MCF 10A (cell line): ENCODE measurements around the gene CYFIP2. TPM values are rescaled to one million over a fixed set of nuclear protein-coding genes. Genes with fewer than 3 reads are reported as not detected.

Experiments
- BruUV-seq: library from RNA; stranded (reverse); fragments of 400-500 nt; replicated peaks from 2 replicates; lab custom pipeline; 2021; lab: Mats Ljungman, UMichigan
- CTCF ChIA-PET: fragments of 300-600 bp; sonication (Branson Sonifier 250); formaldehyde crosslinking; extraction: SDS; loops from one replicate; lab custom pipeline; 2021; ENCODE audit warnings: antibody characterized with exemption, inconsistent platforms; lab: Yijun Ruan, JAX
- POLR2A ChIA-PET: fragments of 300-600, 350-650 bp; sonication (Branson Sonifier 250); formaldehyde crosslinking; extraction: SDS; loops from one replicate; lab custom pipeline; 2020; ENCODE audit warnings: antibody characterized with exemption, inconsistent platforms; lab: Yijun Ruan, JAX
- DNase-seq: peaks from one replicate; pipeline ENCODE4 v3.0.0-alpha.2; 2018; ENCODE audit not compliant: unreplicated experiment
- H3K27ac Mint-ChIP-seq: one replicate; pipeline ENCODE4 v1.8.0; 2022; ENCODE audit warnings: mild to moderate bottlenecking, low read depth, mixed read lengths; ENCODE audit not compliant: unreplicated experiment
- H3K27me3 Mint-ChIP-seq: one replicate; pipeline ENCODE4 v1.8.0; 2022; ENCODE audit warnings: mixed read lengths; ENCODE audit not compliant: insufficient read depth, unreplicated experiment
- H3K36me3 Mint-ChIP-seq: one replicate; pipeline ENCODE4 v1.8.0; 2022; ENCODE audit warnings: mild to moderate bottlenecking, moderate library complexity, mixed read lengths; ENCODE audit not compliant: insufficient read depth, unreplicated experiment
- H3K4me1 Mint-ChIP-seq: one replicate; pipeline ENCODE4 v1.8.0; 2022; ENCODE audit warnings: mixed read lengths; ENCODE audit not compliant: insufficient read depth, unreplicated experiment
- H3K4me3 Mint-ChIP-seq: one replicate; pipeline ENCODE4 v1.8.0; 2022; ENCODE audit warnings: mild to moderate bottlenecking, moderate library complexity, mixed read lengths; ENCODE audit not compliant: unreplicated experiment
- H3K9me3 Mint-ChIP-seq: one replicate; pipeline ENCODE4 v1.8.0; 2022; ENCODE audit warnings: mixed read lengths; ENCODE audit not compliant: unreplicated experiment
- CTCF ChIP-seq: fragments of 200-600 bp; IDR thresholded peaks from one replicate; pipeline ENCODE4 v1.8.0; 2022; ENCODE audit warnings: antibody characterized with exemption, mild to moderate bottlenecking; ENCODE audit not compliant: unreplicated experiment
- intact Hi-C: fragments of 100-400 bp; cut with micrococcal nuclease; formaldehyde crosslinking; loops from 2 replicates; pipeline ENCODE4 v1.14.1; 2022
- total RNA-seq: library from RNA; stranded (reverse); gene quantifications from 2 replicates; pipeline ENCODE4 v1.2.3, GENCODE V29; 2022

Gene CYFIP2
- total RNA-seq, 1 experiment from 2014 or later, result 50.8 TPM

- POLR2A ChIA-PET, result interaction anchor here (0.8 to 3.0 kb wide), 6 partner anchors 15 to 80 kb away, joined by 4 to 14 read pairs (median 4); no protein-coding TSS in a partner anchor
Observed at GRCh38 chr5:157431544-157432200, 165.7 kb downstream of the CYFIP2 start.

GRCh38 chr5:157434096-157434495, 168.2 kb downstream of the CYFIP2 start:
- ChIA-PET CTCF (interaction anchor here (0.5 to 16.2 kb wide), 14 partner anchors 10 to 1672 kb away, joined by 3 to 642 read pairs (median 5); partner anchors contain the start of genes LSM11 and NIPAL4), POLR2A (interaction anchor here (1.5 to 3.0 kb wide), 2 partner anchors 31 to 315 kb away, joined by 5 to 14 read pairs; no protein-coding TSS in a partner anchor)
- H3K9me3 Mint-ChIP-seq, result no peaks in the 10 kb centered on the region
- no peaks in the 10 kb centered on the region for H3K4me1 Mint-ChIP-seq
- intact Hi-C loops, result no loop called here
- no peak overlapping the region for H3K4me3 Mint-ChIP-seq
- no peaks in the 10 kb centered on the region for H3K36me3 Mint-ChIP-seq
- H3K27me3 Mint-ChIP-seq, result no peaks in the 10 kb centered on the region
- no peak for TF ChIP-seq CTCF
- no peak for DNase-seq
- no peak overlapping the region for H3K27ac Mint-ChIP-seq
- BruUV-seq, result no TSS peak

More at GRCh38 chr5:157431544-157432200, 165.7 kb downstream of the CYFIP2 start:
- intact Hi-C loops, result loop anchor here (1.0 to 2.0 kb wide), 6 partner anchors 40 to 312 kb away; partner anchors contain the start of gene LSM11
- peak; percentile 69 for TF ChIP-seq CTCF
- CTCF ChIA-PET, result interaction anchor here (0.6 to 16.2 kb wide), 63 partner anchors 9 to 1950 kb away, joined by 3 to 642 read pairs (median 4); partner anchors contain the start of genes LSM11 and NIPAL4
- Mint-ChIP-seq H3K36me3 (no peaks in the 10 kb centered on the region), H3K27ac (no peak overlapping the region), H3K9me3 (no peaks in the 10 kb centered on the region), H3K4me3 (no peak overlapping the region), H3K27me3 (no peaks in the 10 kb centered on the region), H3K4me1 (no peaks in the 10 kb centered on the region)
- BruUV-seq, result no TSS peak
- peak; percentile 82 for DNase-seq

- H3K36me3 Mint-ChIP-seq, result no peaks in the 10 kb centered on the region
- CTCF ChIA-PET, result interaction anchor here (0.6 to 1.9 kb wide), 4 partner anchors 18 to 300 kb away, joined by 3 to 8 read pairs (median 4); no protein-coding TSS in a partner anchor
- no peak overlapping the region for H3K4me3 Mint-ChIP-seq
Observed at GRCh38 chr5:157443041-157443549, 177.2 kb downstream of the CYFIP2 start.

More at GRCh38 chr5:157443041-157443549, 177.2 kb downstream of the CYFIP2 start:
- no TSS peak for BruUV-seq
- POLR2A ChIA-PET, result interaction anchor here (1.1 to 1.2 kb wide), 2 partner anchors 10 to 73 kb away, joined by 3 read pairs; no protein-coding TSS in a partner anchor
- intact Hi-C loops, result no loop called here
- Mint-ChIP-seq H3K9me3 (no peaks in the 10 kb centered on the region), H3K4me1 (peaks cover 5% of the 10 kb centered on the region), H3K27ac (no peak overlapping the region), H3K27me3 (no peaks in the 10 kb centered on the region)
- no peak for DNase-seq
- TF ChIP-seq CTCF, result no peak
